Measurements from ENCODE around the gene RAX. TPM values are rescaled to one million over a fixed set of nuclear protein-coding genes. Genes with fewer than 3 reads are reported as not detected.
A peak's percentile ranks its signal among the peaks of the same experiment; 100 is the strongest.

Gene RAX
- total RNA-seq, 1 donor from 2014 or later, result not detected

- TF ChIP-seq, protein P1, sequence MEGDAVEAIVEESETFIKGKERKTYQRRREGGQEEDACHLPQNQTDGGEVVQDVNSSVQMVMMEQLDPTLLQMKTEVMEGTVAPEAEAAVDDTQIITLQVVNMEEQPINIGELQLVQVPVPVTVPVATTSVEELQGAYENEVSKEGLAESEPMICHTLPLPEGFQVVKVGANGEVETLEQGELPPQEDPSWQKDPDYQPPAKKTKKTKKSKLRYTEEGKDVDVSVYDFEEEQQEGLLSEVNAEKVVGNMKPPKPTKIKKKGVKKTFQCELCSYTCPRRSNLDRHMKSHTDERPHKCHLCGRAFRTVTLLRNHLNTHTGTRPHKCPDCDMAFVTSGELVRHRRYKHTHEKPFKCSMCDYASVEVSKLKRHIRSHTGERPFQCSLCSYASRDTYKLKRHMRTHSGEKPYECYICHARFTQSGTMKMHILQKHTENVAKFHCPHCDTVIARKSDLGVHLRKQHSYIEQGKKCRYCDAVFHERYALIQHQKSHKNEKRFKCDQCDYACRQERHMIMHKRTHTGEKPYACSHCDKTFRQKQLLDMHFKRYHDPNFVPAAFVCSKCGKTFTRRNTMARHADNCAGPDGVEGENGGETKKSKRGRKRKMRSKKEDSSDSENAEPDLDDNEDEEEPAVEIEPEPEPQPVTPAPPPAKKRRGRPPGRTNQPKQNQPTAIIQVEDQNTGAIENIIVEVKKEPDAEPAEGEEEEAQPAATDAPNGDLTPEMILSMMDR (IDR thresholded peaks at IDR 0.05), result no peak
- ATAC-seq (ENCODE audit: low read depth), result no peak
- ChIA-PET CTCF (no interaction called here), POLR2A (interaction anchor here (0.6 kb wide), 1 partner anchor 78 kb away, joined by 3 read pairs; no protein-coding TSS in a partner anchor)
- peak within 1 kb of the TSS; percentile 29 for H3K4me3 Mint-ChIP-seq
- no peaks in the 10 kb centered on the region for H3K36me3 Mint-ChIP-seq (ENCODE audit: low read depth)
- DNase-seq, result no peak
- no peak within 1 kb of the TSS for H3K27ac Mint-ChIP-seq
- H3K4me1 Mint-ChIP-seq, result peaks cover 14% of the 10 kb centered on the region
- H3K27me3 Mint-ChIP-seq, result peaks cover 57% of the 10 kb centered on the region
- no peaks in the 10 kb centered on the region for H3K9me3 Mint-ChIP-seq
- intact Hi-C loops (cut with micrococcal nuclease), result loop anchor here (5.0 kb wide), 1 partner anchor 137 kb away; no protein-coding TSS in a partner anchor
Measured at GRCh38 chr18:59219672-59220163, 53.5 kb downstream of the RAX start, which contains the start of gene GRP. Gene GRP, plus strand, starts transcription at chr18:59220158. Its CDS starts 108 bp downstream, at chr18:59220266.

DNA sequence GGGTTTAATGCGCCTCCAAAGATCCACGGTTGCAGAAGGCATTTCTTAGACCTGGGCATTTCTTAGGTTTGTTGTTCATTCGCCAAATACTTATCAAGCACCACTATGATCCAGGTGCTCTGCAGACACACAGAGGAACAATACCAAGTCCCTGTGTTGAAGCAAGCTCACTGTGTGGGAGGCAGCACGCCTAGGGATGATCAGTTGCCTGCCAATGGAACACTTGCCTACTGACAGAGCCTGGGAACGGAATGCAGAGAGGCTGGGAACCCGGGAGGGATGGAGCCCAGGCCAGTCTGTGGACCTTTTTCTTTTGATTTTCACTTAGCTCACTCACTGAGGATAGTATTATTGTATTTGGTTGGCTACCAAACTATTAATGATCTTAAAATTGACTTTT, 55.2 kb downstream of the RAX start:
- TF ChIP-seq, protein P1 (IDR thresholded peaks at IDR 0.05), result no peak
- Mint-ChIP-seq H3K4me3 (no peak overlapping the region), H3K9me3 (no peaks in the 10 kb centered on the region), H3K4me1 (peaks cover 14% of the 10 kb centered on the region), H3K27ac (no peak overlapping the region), H3K36me3 (ENCODE audit: low read depth) (no peaks in the 10 kb centered on the region), H3K27me3 (peaks cover 56% of the 10 kb centered on the region)
- DNase-seq, result no peak
- ATAC-seq (ENCODE audit: low read depth), result no peak
- intact Hi-C loops (cut with micrococcal nuclease), result no loop called here
- ChIA-PET CTCF (no interaction called here), POLR2A (no interaction called here)

Other genes starting within 250 kb of the RAX start
- 112 and 126 TPM in 2 replicates for gene SEC11C, start 133.6 kb downstream of the RAX start, total RNA-seq
- gene GRP, start 53.3 kb downstream of the RAX start, total RNA-seq, result not detected in 2 replicates
- not detected in 2 replicates for gene CPLX4, start 45.2 kb upstream of the RAX start, total RNA-seq
- 33.5 and 40.3 TPM in 2 replicates for gene LMAN1, start 85.8 kb upstream of the RAX start, total RNA-seq